GM03348 (cell line): Measurements from ENCODE around the gene ZNF300.
"Not testable (repeated sequence)": the region's sequence is repeated elsewhere in the genome, so short reads cannot be mapped to it uniquely, and the experiment has no call there.

ENCODE experiments used
- DNase-seq: peaks from one replicate; pipeline ENCODE4 v3.0.0; 2012; ENCODE audit warnings: low spot score

The ZNF300 gene

DNA sequence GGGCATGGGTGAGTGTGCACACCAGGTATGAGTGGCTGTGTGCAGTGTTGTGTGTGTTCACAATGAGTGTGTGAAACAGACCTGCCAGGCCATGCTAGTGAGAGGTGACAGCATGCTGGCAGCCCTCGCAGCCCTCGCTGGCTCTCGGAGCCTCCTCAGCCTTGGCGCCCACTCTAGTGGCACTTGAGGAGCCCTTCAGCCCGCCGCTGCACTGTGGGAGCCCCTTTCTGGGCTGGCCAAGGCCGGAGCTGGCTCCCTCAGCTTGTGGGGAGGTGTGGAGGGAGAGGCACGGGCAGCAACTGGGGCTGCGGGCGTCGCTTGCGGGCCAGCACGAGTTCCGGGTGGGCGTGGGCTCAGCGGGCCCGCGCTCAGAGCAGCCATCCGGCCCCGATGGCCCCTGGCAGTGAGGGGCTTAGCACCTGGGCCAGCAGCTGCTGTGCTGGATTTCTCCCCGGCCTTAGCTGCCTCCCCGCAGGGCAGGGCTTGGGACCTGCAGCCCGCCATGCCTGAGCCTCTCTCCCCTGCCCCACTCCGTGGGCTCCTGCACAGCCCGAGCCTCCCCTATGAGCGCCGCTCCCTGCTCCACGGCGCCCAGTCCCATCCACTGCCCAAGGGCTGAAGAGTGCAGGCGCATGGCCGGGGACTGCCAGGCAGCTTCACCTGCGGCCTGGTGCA, 59.5 kb downstream of the ZNF300 start:
- not testable (repeated sequence) for DNase-seq
